ENCODE data around the gene PTPMT1. TPM values are rescaled to one million over a fixed set of nuclear protein-coding genes. Genes with fewer than 3 reads are reported as not detected.

The PTPMT1 gene
- total RNA-seq, 1 donor from 2014 or later = 60.4 TPM

DNA sequence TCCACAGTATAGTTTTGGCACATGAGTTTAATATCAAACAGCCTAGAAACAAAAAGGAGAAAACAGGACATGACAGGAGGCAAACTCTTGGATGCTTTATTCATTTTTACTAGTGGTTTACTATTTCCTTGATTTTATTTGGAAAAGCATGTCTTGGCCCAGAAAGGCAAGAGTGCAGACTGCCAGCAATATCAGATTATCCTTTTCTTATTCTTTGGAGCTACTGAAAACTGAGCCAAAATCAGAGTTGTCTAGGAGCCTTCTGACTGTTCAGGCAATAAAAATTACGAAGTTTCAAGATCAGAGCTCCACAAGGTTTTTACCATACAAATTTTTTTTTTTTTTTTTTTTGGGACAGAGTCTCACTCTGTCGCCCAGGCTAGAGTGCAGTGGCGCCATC is 28.5 kb upstream of the PTPMT1 start:
- Histone ChIP-seq H3K27ac (no peak overlapping the region), H3F3A (ENCODE audit: low read depth) (peaks cover 14% of the 10 kb centered on the region), H2AFZ (replicated peaks) (no peak overlapping the region), H3K9me3 (ENCODE audit: low read depth) (no peaks in the 10 kb centered on the region), H3K4me3 (no peak overlapping the region), H3K27me3 (no peaks in the 10 kb centered on the region), H3K4me1 (peaks cover 9% of the 10 kb centered on the region), H3K9ac (no peak overlapping the region), H4K20me1 (ENCODE audit: low read depth) (peaks cover 98% of the 10 kb centered on the region), H3K36me3 (no peaks in the 10 kb centered on the region), H3K79me2 (ENCODE audit: low read depth) (peaks cover 100% of the 10 kb centered on the region), H3K4me2 (no peak overlapping the region)
- Mint-ChIP-seq H3K36me3 (peaks cover 15% of the 10 kb centered on the region), H3K27me3 (ENCODE audit: insufficient read depth, low read depth) (no peaks in the 10 kb centered on the region), H3K4me1 (peaks cover 35% of the 10 kb centered on the region), H3K4me3 (no peak overlapping the region), H3K27ac (no peak overlapping the region), H3K9me3 (no peaks in the 10 kb centered on the region)
- TF ChIP-seq EZH2phosphoT487 (IDR thresholded peaks at IDR 0.05) (no peak), EZH2 (IDR thresholded peaks at IDR 0.05) (no peak)
- TF ChIP-seq, protein P1, sequence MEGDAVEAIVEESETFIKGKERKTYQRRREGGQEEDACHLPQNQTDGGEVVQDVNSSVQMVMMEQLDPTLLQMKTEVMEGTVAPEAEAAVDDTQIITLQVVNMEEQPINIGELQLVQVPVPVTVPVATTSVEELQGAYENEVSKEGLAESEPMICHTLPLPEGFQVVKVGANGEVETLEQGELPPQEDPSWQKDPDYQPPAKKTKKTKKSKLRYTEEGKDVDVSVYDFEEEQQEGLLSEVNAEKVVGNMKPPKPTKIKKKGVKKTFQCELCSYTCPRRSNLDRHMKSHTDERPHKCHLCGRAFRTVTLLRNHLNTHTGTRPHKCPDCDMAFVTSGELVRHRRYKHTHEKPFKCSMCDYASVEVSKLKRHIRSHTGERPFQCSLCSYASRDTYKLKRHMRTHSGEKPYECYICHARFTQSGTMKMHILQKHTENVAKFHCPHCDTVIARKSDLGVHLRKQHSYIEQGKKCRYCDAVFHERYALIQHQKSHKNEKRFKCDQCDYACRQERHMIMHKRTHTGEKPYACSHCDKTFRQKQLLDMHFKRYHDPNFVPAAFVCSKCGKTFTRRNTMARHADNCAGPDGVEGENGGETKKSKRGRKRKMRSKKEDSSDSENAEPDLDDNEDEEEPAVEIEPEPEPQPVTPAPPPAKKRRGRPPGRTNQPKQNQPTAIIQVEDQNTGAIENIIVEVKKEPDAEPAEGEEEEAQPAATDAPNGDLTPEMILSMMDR (IDR thresholded peaks at IDR 0.05) = no peak
- no peak for DNase-seq (ENCODE audit: low spot score)

DNA sequence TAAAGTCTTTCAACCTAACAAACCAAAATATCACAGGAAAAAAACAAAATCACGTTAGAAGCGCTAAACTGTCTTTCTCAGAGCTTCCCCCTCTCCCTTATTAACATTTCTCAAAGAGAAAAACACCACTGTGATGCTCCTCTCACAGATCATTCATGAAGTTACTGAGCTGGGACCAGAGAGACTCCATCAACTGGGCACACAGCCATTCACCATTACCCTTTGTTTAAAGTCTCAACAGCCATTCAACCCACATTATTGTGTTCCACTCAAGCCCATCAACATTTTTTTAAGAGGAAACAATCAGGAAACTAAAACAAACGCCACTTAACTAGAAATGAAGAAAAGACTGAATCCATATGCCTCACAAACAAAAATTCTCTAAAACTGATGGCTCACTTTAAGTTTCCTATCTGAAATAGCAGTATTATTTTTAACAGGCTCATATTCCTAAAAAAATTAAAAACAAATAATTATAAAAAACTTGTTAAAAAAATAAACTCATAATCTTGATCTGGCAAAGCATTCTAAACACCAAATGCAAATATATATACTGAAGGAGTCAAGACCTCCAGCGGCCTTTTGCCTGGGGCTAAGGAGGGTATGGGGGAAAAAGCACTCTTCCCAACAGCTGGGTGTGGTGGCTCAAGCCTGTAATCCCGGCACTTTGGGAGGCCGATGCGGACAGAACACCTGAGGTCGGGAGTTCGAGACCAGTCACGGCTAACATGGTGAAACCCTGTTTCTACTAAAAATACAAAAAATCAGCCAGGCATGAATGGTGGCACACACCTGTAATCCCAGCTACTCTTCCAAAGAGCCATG is 26.4 kb upstream of the PTPMT1 start:
- Mint-ChIP-seq H3K27ac (peak overlapping the region; percentile 78), H3K4me1 (peaks cover 22% of the 10 kb centered on the region), H3K36me3 (peaks cover 17% of the 10 kb centered on the region), H3K27me3 (ENCODE audit: insufficient read depth, low read depth) (no peaks in the 10 kb centered on the region), H3K9me3 (no peaks in the 10 kb centered on the region), H3K4me3 (no peak overlapping the region)
- Histone ChIP-seq H3K4me3 (no peak overlapping the region), H4K20me1 (ENCODE audit: low read depth) (peaks cover 98% of the 10 kb centered on the region), H3K4me1 (peaks cover 2% of the 10 kb centered on the region), H3F3A (ENCODE audit: low read depth) (peaks cover 14% of the 10 kb centered on the region), H3K79me2 (ENCODE audit: low read depth) (peaks cover 100% of the 10 kb centered on the region), H3K27me3 (no peaks in the 10 kb centered on the region), H3K4me2 (peak overlapping the region; percentile 25), H3K9me3 (ENCODE audit: low read depth) (no peaks in the 10 kb centered on the region), H2AFZ (replicated peaks) (no peak overlapping the region), H3K27ac (peak overlapping the region; percentile 55), H3K9ac (no peak overlapping the region), H3K36me3 (no peaks in the 10 kb centered on the region)
- TF ChIP-seq, protein P1 (IDR thresholded peaks at IDR 0.05) = no peak
- TF ChIP-seq EZH2phosphoT487 (IDR thresholded peaks at IDR 0.05) = no peak
- DNase-seq (ENCODE audit: low spot score) = peak; percentile 31

DNA sequence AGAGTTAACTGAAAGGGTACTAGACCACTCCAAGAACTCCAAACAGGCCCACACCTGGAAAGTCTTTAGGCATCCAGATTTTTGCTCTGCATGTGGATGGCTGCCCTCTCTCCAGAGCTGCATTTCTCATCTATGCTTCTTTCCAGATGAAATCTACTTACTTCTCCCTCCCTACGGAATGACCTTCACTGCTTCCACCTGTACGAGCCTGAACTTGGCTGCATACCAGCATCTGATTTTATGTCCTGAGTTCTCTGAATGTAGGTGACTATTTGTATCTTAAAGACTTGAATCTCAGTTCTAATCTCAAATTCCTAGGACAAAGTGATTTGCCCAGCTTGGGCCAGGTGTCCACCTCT is 25.7 kb upstream of the PTPMT1 start:
- peaks cover 98% of the 10 kb centered on the region for H4K20me1 ChIP-seq (ENCODE audit: low read depth)
- no peak overlapping the region for H3K4me3 ChIP-seq
- H3K9me3 Mint-ChIP-seq = no peaks in the 10 kb centered on the region
- no peaks in the 10 kb centered on the region for H3K27me3 ChIP-seq
- TF ChIP-seq EZH2phosphoT487 (IDR thresholded peaks at IDR 0.05) (no peak), EZH2 (IDR thresholded peaks at IDR 0.05) (no peak)
- TF ChIP-seq, protein P1 (IDR thresholded peaks at IDR 0.05) = no peak
- peaks cover 100% of the 10 kb centered on the region for H3K79me2 ChIP-seq (ENCODE audit: low read depth)
- no peak overlapping the region for H3K4me3 Mint-ChIP-seq
- H3F3A ChIP-seq (ENCODE audit: low read depth) = peaks cover 14% of the 10 kb centered on the region
- DNase-seq (ENCODE audit: low spot score) = no peak
- peaks cover 4% of the 10 kb centered on the region for H3K4me1 ChIP-seq
- no peak overlapping the region for H3K9ac ChIP-seq
- no peak overlapping the region for H2AFZ ChIP-seq (replicated peaks)
- H3K36me3 Mint-ChIP-seq = peaks cover 17% of the 10 kb centered on the region
- H3K27me3 Mint-ChIP-seq (ENCODE audit: insufficient read depth, low read depth) = no peaks in the 10 kb centered on the region
- no peak overlapping the region for H3K4me2 ChIP-seq
- H3K36me3 ChIP-seq = no peaks in the 10 kb centered on the region
- H3K27ac Mint-ChIP-seq = peak overlapping the region; percentile 41
- H3K27ac ChIP-seq = no peak overlapping the region
- peaks cover 22% of the 10 kb centered on the region for H3K4me1 Mint-ChIP-seq
- no peaks in the 10 kb centered on the region for H3K9me3 ChIP-seq (ENCODE audit: low read depth)

Measured in neural progenitor cell (in vitro differentiated cells).